CD14-positive monocyte (primary cell): Measurements from ENCODE around the gene DRC3. TPM values are rescaled to one million over a fixed set of nuclear protein-coding genes. Genes with fewer than 3 reads are reported as not detected.

Experiments
- DNase-seq, 3 donors: peaks; one replicate each; pipeline ENCODE4 v3.0.0-alpha.2; 2011 to 2022
- H2AFZ ChIP-seq: 2 replicates; pipeline ENCODE4 v1.6.0; 2012; ENCODE audit warnings: mild to moderate bottlenecking, low read depth, low read length, inconsistent platforms; ENCODE audit not compliant: insufficient read depth, poor library complexity, severe bottlenecking
- H3K27ac ChIP-seq, 2 donors: 1 replicate in 1 of 2; 2 replicates in 1 of 2; pipeline ENCODE4 v1.5.1; 2012 to 2013; ENCODE audit warnings: low read length in 2 of 2, control low read depth in 1 of 2, inconsistent platforms in 1 of 2, low read depth in 1 of 2, mild to moderate bottlenecking in 1 of 2
- H3K27me3 ChIP-seq, 2 donors: one replicate each; pipeline versions ENCODE4 v1.6.0 to v1.6.1; 2011 to 2013; ENCODE audit warnings: low read length in 2 of 2; ENCODE audit not compliant: control insufficient read depth in 2 of 2, insufficient read depth in 2 of 2
- H3K36me3 ChIP-seq, 2 donors: replicated peaks in 1 of 2; 1 replicate in 1 of 2; 2 replicates in 1 of 2; pipeline versions ENCODE4 v1.5.1 to v1.6.1; 2012 to 2013; ENCODE audit warnings: low read length in 2 of 2, control low read depth in 1 of 2, inconsistent platforms in 1 of 2, mild to moderate bottlenecking in 1 of 2; ENCODE audit not compliant: insufficient read depth in 2 of 2, control insufficient read depth in 1 of 2
- H3K4me1 ChIP-seq, 2 donors: 1 replicate in 1 of 2; 2 replicates in 1 of 2; pipeline versions ENCODE4 v1.5.1 to v1.6.1; 2012 to 2013; ENCODE audit warnings: low read length in 2 of 2, control low read depth in 1 of 2, inconsistent platforms in 1 of 2, mild to moderate bottlenecking in 1 of 2, moderate library complexity in 1 of 2; ENCODE audit not compliant: insufficient read depth in 2 of 2, control insufficient read depth in 1 of 2
- H3K4me2 ChIP-seq: replicated peaks from 2 replicates; pipeline ENCODE3; 2012; ENCODE audit warnings: low read length, moderate library complexity, mild to moderate bottlenecking; ENCODE audit not compliant: poor library complexity, severe bottlenecking; ENCODE audit errors: extremely low read depth
- H3K4me3 ChIP-seq, 3 experiments: fragments of 200-600 bp in 1 of 3; sonication (generic) in 1 of 3; replicated peaks in 1 of 3; 1 replicate in 2 of 3; 2 replicates in 1 of 3; pipeline ENCODE4 v1.5.1; 2011 to 2013; ENCODE audit warnings: low read length in 3 of 3, mild to moderate bottlenecking in 3 of 3, control low read depth in 2 of 3, low read depth in 2 of 3, inconsistent platforms in 1 of 3, moderate library complexity in 1 of 3
- H3K79me2 ChIP-seq: 2 replicates; pipeline ENCODE4 v1.6.0; 2012; ENCODE audit warnings: mild to moderate bottlenecking, control low read depth, inconsistent platforms, low read length, moderate library complexity; ENCODE audit not compliant: insufficient read depth
- H3K9ac ChIP-seq: 2 replicates; pipeline ENCODE4 v1.6.0; 2017; ENCODE audit warnings: low read length, mild to moderate bottlenecking; ENCODE audit not compliant: insufficient read depth, poor library complexity, severe bottlenecking
- H3K9me3 ChIP-seq, 2 donors: replicated peaks in 1 of 2; 1 replicate in 1 of 2; 2 replicates in 1 of 2; pipeline versions ENCODE4 v1.5.1 to v1.6.1; 2012 to 2013; ENCODE audit warnings: low read length in 2 of 2, control low read depth in 1 of 2; ENCODE audit not compliant: control insufficient read depth in 1 of 2, insufficient read depth in 1 of 2
- H4K20me1 ChIP-seq: 2 replicates; pipeline ENCODE4 v1.6.0; 2012; ENCODE audit warnings: mild to moderate bottlenecking, low read length, control low read depth, moderate library complexity; ENCODE audit not compliant: insufficient read depth
- H3K27ac Mint-ChIP-seq, 7 donors: one replicate each; pipeline ENCODE4 v1.8.0; 2020; ENCODE audit warnings: mild to moderate bottlenecking in 7 of 7, mixed read lengths in 7 of 7, moderate library complexity in 6 of 7, inconsistent platforms in 2 of 7
- H3K27me3 Mint-ChIP-seq, 3 donors: one replicate each; pipeline ENCODE4 v1.8.0; 2021 to 2022; ENCODE audit warnings: low read depth in 3 of 3, mild to moderate bottlenecking in 3 of 3, mixed read lengths in 3 of 3, moderate library complexity in 3 of 3, inconsistent platforms in 1 of 3
- H3K36me3 Mint-ChIP-seq, 2 donors: one replicate each; pipeline ENCODE4 v1.8.0; 2020; ENCODE audit warnings: mixed read lengths in 2 of 2, inconsistent platforms in 1 of 2, mild to moderate bottlenecking in 1 of 2
- H3K4me1 Mint-ChIP-seq: one replicate; pipeline ENCODE4 v1.8.0; 2020; ENCODE audit warnings: mild to moderate bottlenecking, mixed read lengths
- H3K4me3 Mint-ChIP-seq, 2 donors: one replicate each; pipeline ENCODE4 v1.8.0; 2020; ENCODE audit warnings: mild to moderate bottlenecking in 2 of 2, mixed read lengths in 2 of 2, moderate library complexity in 1 of 2
- H3K9me3 Mint-ChIP-seq, 7 donors: one replicate each; pipeline ENCODE4 v1.8.0; 2020 to 2022; ENCODE audit warnings: mixed read lengths in 7 of 7, mild to moderate bottlenecking in 6 of 7, moderate library complexity in 6 of 7, inconsistent platforms in 2 of 7
- WGBS: methylation state at CpG from one replicate; pipeline ENCODE4 v1.1.5; 2013; ENCODE audit warnings: missing lambda C conversion rate; ENCODE audit not compliant: insufficient coverage; 5-methylcytosine and 5-hydroxymethylcytosine counted together
- intact Hi-C, 2 donors: fragments of 100-400 bp; cut with micrococcal nuclease; formaldehyde crosslinking; loops; one replicate each; pipeline versions ENCODE4 v1.15.0 to v1.15.1; 2023
- polyA plus RNA-seq, 3 donors: library from polyadenylated mRNA; depleted of rRNA in 1 of 3; unstranded in 2 of 3; stranded (reverse) in 1 of 3; fragments of 300-500 nt in 2 of 3; fragments of >200 nt in 1 of 3; fragmentation: Illumina TruSeq in 2 of 3; gene quantifications; 1 replicate in 2 of 3; 2 replicates in 1 of 3; pipeline ENCODE4 v1.2.3, GENCODE V29; 2012 to 2021
- TF ChIP-seq, protein P1 (sequence below): fragments of 200-600 bp; IDR thresholded peaks from one replicate; pipeline ENCODE4 v1.8.0; 2022; ENCODE audit warnings: antibody characterized with exemption, mild to moderate bottlenecking

The DRC3 gene
- polyA plus RNA-seq, 3 donors, result 0.23 to 0.58 (median 0.39) TPM

DNA sequence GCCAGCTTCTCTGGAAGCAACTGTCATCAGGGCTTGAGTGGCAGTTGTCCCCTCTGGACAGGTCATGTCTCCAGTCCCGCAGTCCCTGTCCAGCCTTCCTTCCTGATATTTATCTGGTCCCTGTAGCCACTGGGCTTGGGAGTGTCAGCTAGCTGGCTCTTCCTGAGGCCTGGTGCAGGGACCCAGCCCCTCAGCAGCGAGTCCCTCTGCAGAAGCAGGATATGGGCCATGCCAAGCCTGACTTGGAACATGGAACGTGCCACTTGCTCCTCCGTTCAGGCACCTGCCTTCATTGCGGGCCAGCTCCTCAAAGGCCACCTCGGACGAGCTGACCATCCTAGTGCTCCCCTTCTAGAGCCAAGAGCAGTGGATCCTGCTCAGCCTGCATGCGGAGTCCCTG lies 26.3 kb downstream of the DRC3 start:
- H3K4me3 Mint-ChIP-seq, result no peak overlapping the region
- intact Hi-C loops, result no loop called here
- Histone ChIP-seq H2AFZ (no peak overlapping the region), H3K79me2 (no peaks in the 10 kb centered on the region), H3K4me3 (no peak overlapping the region), H3K27ac (no peak overlapping the region), H3K27me3 (no peaks in the 10 kb centered on the region), H3K9me3 (no peaks in the 10 kb centered on the region), H3K4me1 (no peaks in the 10 kb centered on the region), H3K36me3 (no peaks in the 10 kb centered on the region), H3K4me2 (no peak overlapping the region), H3K9ac (no peak overlapping the region), H4K20me1 (no peaks in the 10 kb centered on the region)
- H3K27ac Mint-ChIP-seq, result no peak overlapping the region
- H3K36me3 Mint-ChIP-seq, result peaks cover 0 to 2% of the 10 kb centered on the region in 2 donors
- WGBS, result 97% methylated on average over 8 of the region's 8 CpGs
- H3K4me1 Mint-ChIP-seq, result peaks cover 3% of the 10 kb centered on the region
- no peaks in the 10 kb centered on the region for H3K9me3 Mint-ChIP-seq
- TF ChIP-seq, protein P1, sequence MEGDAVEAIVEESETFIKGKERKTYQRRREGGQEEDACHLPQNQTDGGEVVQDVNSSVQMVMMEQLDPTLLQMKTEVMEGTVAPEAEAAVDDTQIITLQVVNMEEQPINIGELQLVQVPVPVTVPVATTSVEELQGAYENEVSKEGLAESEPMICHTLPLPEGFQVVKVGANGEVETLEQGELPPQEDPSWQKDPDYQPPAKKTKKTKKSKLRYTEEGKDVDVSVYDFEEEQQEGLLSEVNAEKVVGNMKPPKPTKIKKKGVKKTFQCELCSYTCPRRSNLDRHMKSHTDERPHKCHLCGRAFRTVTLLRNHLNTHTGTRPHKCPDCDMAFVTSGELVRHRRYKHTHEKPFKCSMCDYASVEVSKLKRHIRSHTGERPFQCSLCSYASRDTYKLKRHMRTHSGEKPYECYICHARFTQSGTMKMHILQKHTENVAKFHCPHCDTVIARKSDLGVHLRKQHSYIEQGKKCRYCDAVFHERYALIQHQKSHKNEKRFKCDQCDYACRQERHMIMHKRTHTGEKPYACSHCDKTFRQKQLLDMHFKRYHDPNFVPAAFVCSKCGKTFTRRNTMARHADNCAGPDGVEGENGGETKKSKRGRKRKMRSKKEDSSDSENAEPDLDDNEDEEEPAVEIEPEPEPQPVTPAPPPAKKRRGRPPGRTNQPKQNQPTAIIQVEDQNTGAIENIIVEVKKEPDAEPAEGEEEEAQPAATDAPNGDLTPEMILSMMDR, result no peak
- H3K27me3 Mint-ChIP-seq, result peaks cover 1 to 5% (median 2%) of the 10 kb centered on the region in 3 donors
- DNase-seq, result no peak

DNA sequence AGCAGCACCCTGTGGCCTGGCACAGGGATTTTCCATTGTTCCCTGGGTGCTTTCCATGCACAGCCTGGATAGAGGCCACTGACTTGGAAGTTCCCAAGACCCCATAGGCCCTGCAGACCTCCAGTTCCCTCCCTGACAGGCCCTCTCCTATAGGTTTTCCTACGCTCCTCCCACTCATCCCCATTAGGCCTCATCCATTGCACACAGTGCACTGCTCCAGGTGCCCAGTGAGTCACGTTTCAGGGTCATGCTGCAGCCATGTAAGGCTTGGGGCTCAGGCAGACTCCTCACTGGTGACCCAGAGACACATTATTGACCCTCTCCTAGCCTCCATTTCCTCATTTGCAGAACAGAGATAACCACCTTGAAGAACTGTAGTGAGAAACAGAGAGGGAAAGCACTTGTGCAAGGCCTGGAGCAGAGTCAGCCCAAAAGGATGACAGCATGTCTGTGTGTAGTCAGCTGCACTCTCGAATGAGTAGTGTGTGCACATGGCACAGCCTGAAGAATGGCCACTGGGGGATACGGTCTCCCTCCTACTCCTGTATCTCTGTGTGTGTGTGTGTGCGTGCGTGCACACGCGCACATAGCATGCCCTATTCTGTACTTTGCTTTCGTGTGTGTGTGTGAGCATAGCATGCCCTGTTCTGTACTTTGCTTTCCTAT lies 26.8 kb downstream of the DRC3 start:
- H3K9ac ChIP-seq, result no peak overlapping the region
- intact Hi-C loops, result no loop called here

More for the DNA sequence above, 26.8 kb downstream of the DRC3 start:
- Histone ChIP-seq H4K20me1 (no peaks in the 10 kb centered on the region), H3K4me2 (no peak overlapping the region), H3K4me1 (no peaks in the 10 kb centered on the region), H3K79me2 (no peaks in the 10 kb centered on the region), H3K27ac (no peak overlapping the region), H3K4me3 (no peak overlapping the region), H2AFZ (no peak overlapping the region), H3K36me3 (no peaks in the 10 kb centered on the region), H3K9me3 (no peaks in the 10 kb centered on the region), H3K27me3 (no peaks in the 10 kb centered on the region)
- Mint-ChIP-seq H3K4me3 (no peak overlapping the region), H3K9me3 (no peaks in the 10 kb centered on the region), H3K27ac (no peak overlapping the region), H3K36me3 (peaks cover 0 to 2% of the 10 kb centered on the region in 2 donors), H3K4me1 (peaks cover 1% of the 10 kb centered on the region), H3K27me3 (peaks cover 1 to 5% (median 2%) of the 10 kb centered on the region in 3 donors)
- TF ChIP-seq, protein P1, result no peak
- DNase-seq, result no peak
- WGBS, result 88% methylated on average over 5 of the region's 9 CpGs
